Pancreas (tissue), 10 donors: Measurements from ENCODE around the gene PCSK7. TPM values are rescaled to one million over a fixed set of nuclear protein-coding genes. Genes with fewer than 3 reads are reported as not detected.
A peak's percentile ranks its signal among the peaks of the same experiment; 100 is the strongest.

Source experiments
- ATAC-seq, 4 donors: fragments of 200-7000 bp; cut with Tn5 transposase; one replicate each; pipeline versions ENCODE4 v1.8.0 to v1.9.1; 2020; ENCODE audit warnings: mild to moderate bottlenecking in 4 of 4, moderate library complexity in 4 of 4
- DNase-seq, 6 donors: peaks; one replicate each; pipeline ENCODE4 v3.0.0-alpha.2; 2020
- FAIRE-seq: peaks from 2 replicates; lab custom pipeline; 2012; peaks lifted over from hg19 to GRCh38; lab: Jason Lieb, UNC
- H3K27ac ChIP-seq, 4 donors: fragments of 200-600 bp; sonication (generic); 1 replicate in 3 of 4; 2 replicates in 1 of 4; pipeline versions ENCODE4 v1.5.0 to v1.8.0; 2020
- H3K27me3 ChIP-seq, 4 donors: fragments of 200-600 bp; one replicate each; pipeline ENCODE4 v1.8.0; 2021
- H3K36me3 ChIP-seq, 3 donors: fragments of 200-600 bp; sonication (generic) in 1 of 3; one replicate each; pipeline versions ENCODE4 v1.5.0 to v1.8.0; 2020 to 2021
- H3K4me1 ChIP-seq, 3 donors: fragments of 200-600 bp; one replicate each; pipeline ENCODE4 v1.8.0; 2021
- H3K4me3 ChIP-seq, 4 donors: fragments of 200-600 bp; sonication (generic) in 2 of 4; one replicate each; pipeline versions ENCODE4 v1.5.0 to v1.8.0; 2020 to 2021
- H3K9me3 ChIP-seq, 4 donors: fragments of 200-600 bp; one replicate each; pipeline ENCODE4 v1.8.0; 2021
- CTCF ChIP-seq, 4 donors: fragments of 200-600 bp; sonication (generic) in 3 of 4; IDR thresholded peaks; one replicate each; pipeline versions ENCODE4 v1.5.0 to v1.8.0; 2021; ENCODE audit warnings: antibody characterized with exemption in 4 of 4
- WGBS, 2 donors: extraction: QIAGEN DNeasy Blood & Tissue Kit; methylation state at CpG; one replicate each; pipeline ENCODE4 v1.1.7; 2013; 5-methylcytosine and 5-hydroxymethylcytosine counted together
- intact Hi-C, 3 donors: fragments of 100-400 bp; cut with DNase I; formaldehyde crosslinking; loops; one replicate each; pipeline versions ENCODE4 v1.11.1 to v1.14.2; 2022
- polyA plus RNA-seq, 2 donors: library from polyadenylated mRNA; stranded (reverse); fragments of 200-250 nt; gene quantifications; one replicate each; pipeline ENCODE4 v1.2.3, GENCODE V29; 2013
- total RNA-seq, 6 donors: library from RNA; stranded (reverse); fragmentation: NEBNext Ultra II Directional in 4 of 6; extraction: Animal tissue kit (Norgen Biotek cat#: 25700) in 4 of 6; gene quantifications; one replicate each; pipeline versions ENCODE4 v1.2.1 to v1.2.4, GENCODE V29; 2021 to 2023
- donor health status: healthy with polysubstance abuse.
- donor health status: DM: no; HTN: no; CAD: no; lungs with moderate emphysema.
- donor health status: DM: no; HTN: no; CAD: no.
- donor health status: control.
- donor health status: control.
- donor health status: Bipolar disorder and iron deficiency.
- donor health status: DM: yes; HTN: yes; CAD: no.
- donor health status: DM: no; HTN: no; CAD: no.
- donor health status: DM: no; HTN: no; CAD: no.
- donor health status: DM: yes; HTN: yes; CAD: no.

The PCSK7 gene
- total and polyA plus RNA-seq, 8 donors, result 20.3 to 44.2 (median 28.6) TPM

DNA sequence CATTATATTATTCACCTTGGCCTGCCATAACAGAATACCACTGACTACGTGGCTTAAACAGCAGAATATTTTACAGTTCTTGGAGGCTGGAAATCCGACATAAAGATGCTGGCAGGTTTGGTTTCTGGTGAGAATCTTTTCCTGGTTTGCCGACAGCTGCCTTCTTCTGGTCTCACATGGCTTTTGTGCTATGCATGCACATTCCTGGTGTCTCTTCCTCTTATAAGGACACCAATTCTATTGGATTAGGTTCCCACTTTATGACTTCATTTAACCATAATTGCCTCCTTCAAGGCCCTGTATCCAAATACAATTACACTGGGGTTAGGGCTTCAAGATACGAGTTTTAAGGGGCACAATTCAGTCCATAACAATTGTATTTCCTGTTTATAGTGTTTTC lies 17.7 kb upstream of the PCSK7 start:
- no peak for TF ChIP-seq CTCF (IDR thresholded peaks at IDR 0.05)
- FAIRE-seq (no peak), DNase-seq (no peak), ATAC-seq (no peak)
- WGBS, 2 donors, result 92% methylated on average over 4 of the region's 4 CpGs
- H3K4me3 ChIP-seq, result no peak overlapping the region
- no peaks in the 10 kb centered on the region for H3K27me3 ChIP-seq
- peaks cover 4 to 69% (median 13%) of the 10 kb centered on the region in 3 donors for H3K36me3 ChIP-seq
- H3K27ac ChIP-seq, result no peak overlapping the region
- no peaks in the 10 kb centered on the region for H3K9me3 ChIP-seq
- intact Hi-C loops, result no loop called here
- H3K4me1 ChIP-seq, result no peaks in the 10 kb centered on the region

- H3K4me3 ChIP-seq, result no peak overlapping the region
- intact Hi-C loops, result no loop called here
- H3K36me3 ChIP-seq, result peaks cover 4 to 67% (median 15%) of the 10 kb centered on the region in 3 donors
- no peak for ATAC-seq
- no peaks in the 10 kb centered on the region for H3K27me3 ChIP-seq
- 90 to 96% methylated on average over 4 of the region's 4 CpGs for WGBS, 2 donors
- FAIRE-seq, result no peak
- no peak overlapping the region for H3K27ac ChIP-seq
- H3K4me1 ChIP-seq, result no peaks in the 10 kb centered on the region
- no peak for DNase-seq
- no peaks in the 10 kb centered on the region for H3K9me3 ChIP-seq
- no peak for TF ChIP-seq CTCF (IDR thresholded peaks at IDR 0.05)
Measured at GRCh38 chr11:117248341-117248740, 16.5 kb upstream of the PCSK7 start.

DNA sequence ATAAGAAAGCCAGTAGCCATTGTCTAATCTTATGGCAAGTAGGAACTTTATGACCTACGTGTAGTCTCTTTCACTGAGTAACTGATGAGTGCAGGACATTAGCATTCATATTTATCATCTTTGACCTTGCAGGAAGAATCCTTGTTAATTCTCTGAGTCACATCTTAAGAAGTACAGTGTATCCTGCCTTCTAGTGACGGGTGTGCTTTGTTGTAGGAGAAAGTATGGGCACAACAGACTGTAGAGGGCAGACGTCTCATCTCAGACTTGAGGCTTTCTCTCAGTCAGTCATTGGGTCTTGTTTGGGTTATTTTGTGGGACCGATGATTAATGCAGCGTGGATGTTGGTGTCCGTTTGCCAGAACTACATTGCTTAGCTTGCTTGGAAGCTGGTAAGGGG lies 7.4 kb upstream of the PCSK7 start:
- Histone ChIP-seq H3K27me3 (no peaks in the 10 kb centered on the region), H3K4me1 (peaks cover 0 to 7% (median 0%) of the 10 kb centered on the region in 3 donors), H3K9me3 (no peaks in the 10 kb centered on the region), H3K27ac (no peak overlapping the region), H3K36me3 (peaks cover 0 to 36% (median 0%) of the 10 kb centered on the region in 3 donors), H3K4me3 (no peak overlapping the region)
- FAIRE-seq (no peak), ATAC-seq (no peak), DNase-seq (no peak)
- no peak for TF ChIP-seq CTCF (IDR thresholded peaks at IDR 0.05)
- intact Hi-C loops, result loop anchor here in 1 of 3 donors (10.0 kb wide), 1 partner anchor 76 kb away; the partner anchor contains the start of gene BACE1
- 71 to 78% methylated on average over 6 of the region's 6 CpGs for WGBS, 2 donors

- no peak for FAIRE-seq
- DNase-seq, result no peak
- intact Hi-C loops, result loop anchor here in 1 of 3 donors (10.0 kb wide), 1 partner anchor 77 kb away; the partner anchor contains the start of gene BACE1
- Histone ChIP-seq H3K27me3 (no peaks in the 10 kb centered on the region), H3K4me1 (peaks cover 3 to 8% (median 8%) of the 10 kb centered on the region in 3 donors), H3K4me3 (no peak overlapping the region), H3K27ac (no peak overlapping the region), H3K36me3 (peaks cover 0 to 27% (median 0%) of the 10 kb centered on the region in 3 donors), H3K9me3 (no peaks in the 10 kb centered on the region)
- TF ChIP-seq CTCF (IDR thresholded peaks at IDR 0.05), result no peak
- no peak for ATAC-seq
- WGBS, 2 donors, result 90 to 93% methylated on average over 5 of the region's 5 CpGs
Measured at GRCh38 chr11:117238221-117238620, 6.3 kb upstream of the PCSK7 start.

DNA sequence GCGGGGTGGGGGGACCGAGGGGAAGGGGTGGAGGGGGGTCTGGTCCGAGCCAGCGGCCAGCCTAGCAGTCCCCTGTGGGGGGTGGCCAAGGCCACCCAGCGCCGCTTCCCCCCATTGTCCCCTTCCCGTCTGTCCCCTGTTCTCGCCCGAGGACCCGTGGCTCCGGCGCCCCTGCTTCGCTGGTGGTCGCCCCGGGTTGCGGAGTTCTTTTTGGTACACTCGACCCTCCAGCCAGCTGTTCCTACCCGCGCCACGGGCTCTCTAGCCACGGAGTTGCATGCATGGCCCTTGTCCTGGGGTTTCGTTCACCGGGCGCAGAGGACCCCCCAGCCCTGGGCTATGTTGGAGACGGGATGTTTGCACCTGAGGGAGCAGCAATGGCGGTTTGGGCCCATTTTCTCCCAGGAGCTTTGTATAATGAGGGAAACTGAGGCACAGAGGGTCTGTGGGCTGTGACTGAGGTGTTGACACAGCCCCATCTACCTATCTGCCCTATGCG lies 1.1 kb upstream of the PCSK7 start:
- TF ChIP-seq CTCF (IDR thresholded peaks at IDR 0.05), result no peak
- intact Hi-C loops, result loop anchor here in 2 of 3 donors (5.0 to 10.0 kb wide), 2 partner anchors 82 to 84 kb away; partner anchors contain the start of gene BACE1 (in 2 of the 2)
- FAIRE-seq (no peak), DNase-seq (peak in 4 of 6 donors; percentile 49 to 83 (median 61)), ATAC-seq (peak; percentile 16 to 40 (median 24))
- peak overlapping the region; percentile 81 to 94 (median 90) for H3K4me3 ChIP-seq
- peak overlapping the region; percentile 48 to 92 (median 86) for H3K27ac ChIP-seq
- 0 to 1% methylated on average over 25 to 27 of the region's 27 CpGs for WGBS, 2 donors
- H3K4me1 ChIP-seq, result peaks cover 9 to 21% (median 13%) of the 10 kb centered on the region in 3 donors
- no peaks in the 10 kb centered on the region for H3K9me3 ChIP-seq
- H3K36me3 ChIP-seq, result peaks cover 5 to 10% (median 6%) of the 10 kb centered on the region in 3 donors
- H3K27me3 ChIP-seq, result no peaks in the 10 kb centered on the region
